GM18526 (cell line): ENCODE results near the gene SERPIND1.

Experiments used
- POLR2A ChIP-seq: IDR thresholded peaks from 3 replicates; pipeline ENCODE4 v1.6.1; 2011; ENCODE audit not compliant: insufficient read length; ENCODE audit errors: extremely low read depth

The SERPIND1 gene

GRCh38 chr22:20745119-20745518 lies 28.8 kb upstream of the SERPIND1 start:
- no peak for TF ChIP-seq POLR2A

- no peak for TF ChIP-seq POLR2A
Observed at GRCh38 chr22:20746431-20747189, 27.3 kb upstream of the SERPIND1 start.

- TF ChIP-seq POLR2A: no peak
Observed at GRCh38 chr22:20747223-20747622, 26.7 kb upstream of the SERPIND1 start.

- no peak for TF ChIP-seq POLR2A
Observed at GRCh38 chr22:20748082-20748481, 25.8 kb upstream of the SERPIND1 start.

GRCh38 chr22:20748731-20749428 lies 25.0 kb upstream of the SERPIND1 start:
- no peak for TF ChIP-seq POLR2A

- TF ChIP-seq POLR2A: no peak
Observed at GRCh38 chr22:20749453-20749852, 24.5 kb upstream of the SERPIND1 start.

- no peak for TF ChIP-seq POLR2A
Observed at GRCh38 chr22:20750461-20751184, 23.3 kb upstream of the SERPIND1 start.

GRCh38 chr22:20751185-20751851 lies 22.6 kb upstream of the SERPIND1 start:
- TF ChIP-seq POLR2A: no peak

- TF ChIP-seq POLR2A: no peak
Observed at GRCh38 chr22:20752104-20752741, 21.7 kb upstream of the SERPIND1 start.

GRCh38 chr22:20752873-20753272 lies 21.0 kb upstream of the SERPIND1 start:
- TF ChIP-seq POLR2A: no peak

GRCh38 chr22:20756846-20757245 lies 17.1 kb upstream of the SERPIND1 start:
- TF ChIP-seq POLR2A: no peak

- TF ChIP-seq POLR2A: no peak
Observed at GRCh38 chr22:20758688-20759087, 15.2 kb upstream of the SERPIND1 start.

GRCh38 chr22:20760084-20760483 lies 13.8 kb upstream of the SERPIND1 start:
- no peak for TF ChIP-seq POLR2A

- TF ChIP-seq POLR2A: no peak
Observed at GRCh38 chr22:20761536-20761935, 12.4 kb upstream of the SERPIND1 start.

- TF ChIP-seq POLR2A: no peak
Observed at GRCh38 chr22:20762233-20762796, 11.6 kb upstream of the SERPIND1 start.
